ENCODE results near the gene SH3BP5L. TPM values are rescaled to one million over a fixed set of nuclear protein-coding genes. Genes with fewer than 3 reads are reported as not detected.

SH3BP5L gene
- total and polyA plus RNA-seq, 2 of the 8 experiments (the other 6 are each of a cell fraction or from before 2014, with no cell fraction given), result 20.2 to 28.4 TPM

DNA sequence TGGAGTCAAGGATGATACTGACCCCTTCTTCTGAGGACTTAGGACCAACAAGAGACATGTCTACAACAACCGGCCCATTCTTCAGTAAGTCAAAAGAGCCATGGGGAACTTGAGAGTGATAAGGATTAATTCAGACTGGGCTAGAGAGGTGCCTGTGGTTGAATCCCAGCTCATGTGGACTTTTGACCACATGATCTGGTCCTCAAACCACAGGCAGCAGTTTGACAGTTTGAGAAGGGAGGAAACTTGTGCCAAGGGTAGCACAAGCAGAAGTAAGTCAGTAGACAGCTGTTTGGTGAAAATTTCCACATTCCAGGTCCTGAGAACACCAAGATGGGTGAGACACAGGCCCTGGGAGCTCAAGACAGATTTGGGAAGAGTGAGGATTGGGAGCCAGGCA is 19.8 kb downstream of the SH3BP5L start:
- no peaks in the 10 kb centered on the region for H3K27me3 ChIP-seq (replicated peaks in 1 of 4; ENCODE audit: control insufficient read depth in 3 of 4, extremely low read depth in 1 of 4, insufficient read depth in 3 of 4, low read length in 3 of 4)
- no peak overlapping the region for H3K9ac ChIP-seq (replicated peaks in 1 of 4; ENCODE audit: extremely low read depth in 1 of 4, low read depth in 3 of 4, low read length in 3 of 4)
- no peak overlapping the region for H2BK15ac ChIP-seq (ENCODE audit: low read length)
- H4K5ac ChIP-seq (ENCODE audit: insufficient read length, low read depth, low read length), result no peak overlapping the region
- no peaks in the 10 kb centered on the region for H3K4me1 ChIP-seq (replicated peaks in 1 of 4; ENCODE audit: control insufficient read depth in 3 of 4, insufficient read depth in 4 of 4, low read length in 3 of 4)
- H3K36me3 ChIP-seq (ENCODE audit: control insufficient read depth in 2 of 4, insufficient read depth in 4 of 4, low read length in 3 of 4), result no peaks in the 10 kb centered on the region
- H3K4me3 ChIP-seq (ENCODE audit: extremely low read depth in 1 of 4, insufficient read depth in 2 of 4, low read depth in 3 of 4, low read length in 4 of 4), result no peak overlapping the region
- H2BK120ac ChIP-seq (replicated peaks; ENCODE audit: low read depth, low read length), result no peak overlapping the region
- no peak overlapping the region for H2BK20ac ChIP-seq (ENCODE audit: low read length)
- ChIA-PET CTCF (ENCODE audit: partially characterized antibody) (interaction anchor here (0.6 to 4.0 kb wide), 8 partner anchors 10 to 100 kb away, joined by 3 to 14 read pairs (median 3); partner anchors contain the start of genes SH3BP5L, ZNF672 and ZNF692), POLR2A (ENCODE audit: partially characterized antibody) (interaction anchor here (0.9 to 2.0 kb wide), 2 partner anchors 13 to 16 kb away, joined by 4 to 8 read pairs; no protein-coding TSS in a partner anchor)
- H3K4ac ChIP-seq (replicated peaks; ENCODE audit: insufficient read length, low read depth, low read length), result no peak overlapping the region
- H3K27ac ChIP-seq (ENCODE audit: low read depth, low read length), result no peak overlapping the region
- no peak overlapping the region for H2AFZ ChIP-seq (ENCODE audit: low read length)
- H3K9me3 ChIP-seq (ENCODE audit: insufficient read depth in 2 of 2, low read depth in 1 of 2, low read length in 1 of 2), result peaks cover 26 to 49% of the 10 kb centered on the region in 2 experiments
- no peak overlapping the region for H4K8ac ChIP-seq (ENCODE audit: extremely low read depth, insufficient read depth, low read length)
- no peaks in the 10 kb centered on the region for H3K79me2 ChIP-seq (ENCODE audit: control insufficient read depth in 1 of 2, insufficient read depth in 2 of 2, low read length in 2 of 2)
- H4K20me1 ChIP-seq (replicated peaks in 1 of 2; ENCODE audit: control insufficient read depth in 1 of 2, insufficient read depth in 2 of 2, low read length in 2 of 2), result no peaks in the 10 kb centered on the region
- no peak for DNase-seq (ENCODE audit: low read depth in 1 of 2, low spot score in 2 of 2)
- no peak overlapping the region for H2BK5ac ChIP-seq (ENCODE audit: low read depth, low read length)
- no peak overlapping the region for H2AK5ac ChIP-seq (ENCODE audit: low read depth, low read length)
- H4K91ac ChIP-seq (replicated peaks; ENCODE audit: insufficient read length, low read length), result no peak overlapping the region
- no peaks in the 10 kb centered on the region for H3K23me2 ChIP-seq (ENCODE audit: low read depth, low read length)
- no peak overlapping the region for H3K4me2 ChIP-seq (ENCODE audit: insufficient read depth in 1 of 2, low read depth in 2 of 2, low read length in 2 of 2)
- H3K14ac ChIP-seq (ENCODE audit: insufficient read length), result no peak overlapping the region
- no peaks in the 10 kb centered on the region for H3K79me1 ChIP-seq (ENCODE audit: low read depth, low read length)
- no peak overlapping the region for H3K23ac ChIP-seq (ENCODE audit: insufficient read length)
- no peak overlapping the region for H2BK12ac ChIP-seq (ENCODE audit: low read depth, low read length)
- H3K18ac ChIP-seq (ENCODE audit: extremely low read depth, low read length), result no peak overlapping the region
- FAIRE-seq, result no peak
- H3K56ac ChIP-seq (replicated peaks; ENCODE audit: insufficient read length, low read depth, low read length), result no peak overlapping the region
- WGBS, 2 experiments (ENCODE audit: extremely low coverage in 1 of 2, insufficient coverage in 1 of 2, insufficient read length in 1 of 2, insufficient replicate concordance in 2 of 2, low coverage in 1 of 2, low lambda C conversion rate in 2 of 2, missing lambda C conversion rate in 1 of 2), result 95% methylated on average over 1 of the region's 1 CpG; no CpG with 5 or more reads in 1 of the 2 experiments
- no peak for TF ChIP-seq CBX5 (IDR thresholded peaks at IDR 0.05; ENCODE audit: low read depth, low read length)
- TF ChIP-seq HDAC2 (IDR thresholded peaks at IDR 0.05; ENCODE audit: borderline replicate concordance in 1 of 2, low read depth in 2 of 2, low read length in 2 of 2), result no peak

All from H1 (cell line).